ENCODE data around the gene SULF2. TPM values are rescaled to one million over a fixed set of nuclear protein-coding genes. Genes with fewer than 3 reads are reported as not detected.

The SULF2 gene
- total and polyA plus RNA-seq, 4 donors, result 8.1 to 25.4 (median 12.0) TPM

GRCh38 chr20:47704746-47705496 lies 80.4 kb downstream of the SULF2 start:
- no peak overlapping the region for H3K27ac ChIP-seq (ENCODE audit: low read depth in 1 of 2, low read length in 2 of 2)

GRCh38 chr20:47703748-47704147 lies 81.5 kb downstream of the SULF2 start:
- no peak for DNase-seq (ENCODE audit: low spot score)
- no peaks in the 10 kb centered on the region for H3K4me1 ChIP-seq (ENCODE audit: control insufficient read depth in 4 of 4, insufficient read depth in 4 of 4, low read length in 3 of 4)
- no peak overlapping the region for H3K27ac ChIP-seq (ENCODE audit: low read depth in 1 of 2, low read length in 2 of 2)
- H3K27me3 ChIP-seq (ENCODE audit: control insufficient read depth in 4 of 4, insufficient read depth in 4 of 4, low read length in 3 of 4), result no peaks in the 10 kb centered on the region
- H3K9ac ChIP-seq (ENCODE audit: low read depth in 1 of 2, low read length in 2 of 2), result no peak overlapping the region
- no peaks in the 10 kb centered on the region for H3K9me3 ChIP-seq (ENCODE audit: control insufficient read depth in 4 of 4, low read length in 3 of 4)
- H3K4me3 ChIP-seq (ENCODE audit: low read depth in 1 of 3, low read length in 3 of 3), result no peak overlapping the region
- TF ChIP-seq CTCF (IDR thresholded peaks at IDR 0.05; ENCODE audit: low read depth, low read length, missing input control) (no peak), SP1 (IDR thresholded peaks at IDR 0.05) (no peak), FOXA1 (IDR thresholded peaks at IDR 0.05) (no peak), HNF4G (IDR thresholded peaks at IDR 0.05) (no peak), FOXA2 (IDR thresholded peaks at IDR 0.05) (no peak), RAD21 (IDR thresholded peaks at IDR 0.05) (no peak), NR2F2 (IDR thresholded peaks at IDR 0.05) (no peak), YY1 (IDR thresholded peaks at IDR 0.05) (no peak), ATF3 (IDR thresholded peaks at IDR 0.05) (no peak), TAF1 (conservative IDR thresholded peaks at IDR 0.05) (no peak)
- TF ChIP-seq, protein P1, sequence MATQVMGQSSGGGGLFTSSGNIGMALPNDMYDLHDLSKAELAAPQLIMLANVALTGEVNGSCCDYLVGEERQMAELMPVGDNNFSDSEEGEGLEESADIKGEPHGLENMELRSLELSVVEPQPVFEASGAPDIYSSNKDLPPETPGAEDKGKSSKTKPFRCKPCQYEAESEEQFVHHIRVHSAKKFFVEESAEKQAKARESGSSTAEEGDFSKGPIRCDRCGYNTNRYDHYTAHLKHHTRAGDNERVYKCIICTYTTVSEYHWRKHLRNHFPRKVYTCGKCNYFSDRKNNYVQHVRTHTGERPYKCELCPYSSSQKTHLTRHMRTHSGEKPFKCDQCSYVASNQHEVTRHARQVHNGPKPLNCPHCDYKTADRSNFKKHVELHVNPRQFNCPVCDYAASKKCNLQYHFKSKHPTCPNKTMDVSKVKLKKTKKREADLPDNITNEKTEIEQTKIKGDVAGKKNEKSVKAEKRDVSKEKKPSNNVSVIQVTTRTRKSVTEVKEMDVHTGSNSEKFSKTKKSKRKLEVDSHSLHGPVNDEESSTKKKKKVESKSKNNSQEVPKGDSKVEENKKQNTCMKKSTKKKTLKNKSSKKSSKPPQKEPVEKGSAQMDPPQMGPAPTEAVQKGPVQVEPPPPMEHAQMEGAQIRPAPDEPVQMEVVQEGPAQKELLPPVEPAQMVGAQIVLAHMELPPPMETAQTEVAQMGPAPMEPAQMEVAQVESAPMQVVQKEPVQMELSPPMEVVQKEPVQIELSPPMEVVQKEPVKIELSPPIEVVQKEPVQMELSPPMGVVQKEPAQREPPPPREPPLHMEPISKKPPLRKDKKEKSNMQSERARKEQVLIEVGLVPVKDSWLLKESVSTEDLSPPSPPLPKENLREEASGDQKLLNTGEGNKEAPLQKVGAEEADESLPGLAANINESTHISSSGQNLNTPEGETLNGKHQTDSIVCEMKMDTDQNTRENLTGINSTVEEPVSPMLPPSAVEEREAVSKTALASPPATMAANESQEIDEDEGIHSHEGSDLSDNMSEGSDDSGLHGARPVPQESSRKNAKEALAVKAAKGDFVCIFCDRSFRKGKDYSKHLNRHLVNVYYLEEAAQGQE (IDR thresholded peaks at IDR 0.05), result no peak
- no peaks in the 10 kb centered on the region for H3K36me3 ChIP-seq (ENCODE audit: control insufficient read depth in 4 of 4, insufficient read depth in 3 of 4, low read depth in 1 of 4, low read length in 3 of 4)
- 84% methylated on average over 5 of the region's 5 CpGs for WGBS

More at GRCh38 chr20:47704746-47705496, 80.4 kb downstream of the SULF2 start:
- H3K9ac ChIP-seq (ENCODE audit: low read depth in 1 of 2, low read length in 2 of 2), result no peak overlapping the region
- H3K4me3 ChIP-seq (ENCODE audit: low read depth in 1 of 3, low read length in 3 of 3), result no peak overlapping the region
- no peaks in the 10 kb centered on the region for H3K36me3 ChIP-seq (ENCODE audit: control insufficient read depth in 4 of 4, insufficient read depth in 3 of 4, low read depth in 1 of 4, low read length in 3 of 4)
- H3K4me1 ChIP-seq (ENCODE audit: control insufficient read depth in 4 of 4, insufficient read depth in 4 of 4, low read length in 3 of 4), result peaks cover 0 to 3% (median 0%) of the 10 kb centered on the region in 4 donors
- no peaks in the 10 kb centered on the region for H3K27me3 ChIP-seq (ENCODE audit: control insufficient read depth in 4 of 4, insufficient read depth in 4 of 4, low read length in 3 of 4)
- no peak for DNase-seq (ENCODE audit: low spot score)
- TF ChIP-seq, protein P2, sequence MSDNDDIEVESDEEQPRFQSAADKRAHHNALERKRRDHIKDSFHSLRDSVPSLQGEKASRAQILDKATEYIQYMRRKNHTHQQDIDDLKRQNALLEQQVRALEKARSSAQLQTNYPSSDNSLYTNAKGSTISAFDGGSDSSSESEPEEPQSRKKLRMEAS (IDR thresholded peaks at IDR 0.05), result no peak
- TF ChIP-seq RAD21 (IDR thresholded peaks at IDR 0.05), result no peak
- no peak for TF ChIP-seq FOXA2 (IDR thresholded peaks at IDR 0.05)
- no peak for TF ChIP-seq HNF4G (IDR thresholded peaks at IDR 0.05)
- TF ChIP-seq, protein P1 (IDR thresholded peaks at IDR 0.05), result no peak
- TF ChIP-seq GABPA (IDR thresholded peaks at IDR 0.05 in 1 of 2, conservative IDR thresholded peaks at IDR 0.05 in 1 of 2), result no peak
- TF ChIP-seq TAF1 (conservative IDR thresholded peaks at IDR 0.05), result no peak
- no peak for TF ChIP-seq FOXA1 (IDR thresholded peaks at IDR 0.05)
- TF ChIP-seq JUND (IDR thresholded peaks at IDR 0.05), result no peak
- TF ChIP-seq, protein P3, sequence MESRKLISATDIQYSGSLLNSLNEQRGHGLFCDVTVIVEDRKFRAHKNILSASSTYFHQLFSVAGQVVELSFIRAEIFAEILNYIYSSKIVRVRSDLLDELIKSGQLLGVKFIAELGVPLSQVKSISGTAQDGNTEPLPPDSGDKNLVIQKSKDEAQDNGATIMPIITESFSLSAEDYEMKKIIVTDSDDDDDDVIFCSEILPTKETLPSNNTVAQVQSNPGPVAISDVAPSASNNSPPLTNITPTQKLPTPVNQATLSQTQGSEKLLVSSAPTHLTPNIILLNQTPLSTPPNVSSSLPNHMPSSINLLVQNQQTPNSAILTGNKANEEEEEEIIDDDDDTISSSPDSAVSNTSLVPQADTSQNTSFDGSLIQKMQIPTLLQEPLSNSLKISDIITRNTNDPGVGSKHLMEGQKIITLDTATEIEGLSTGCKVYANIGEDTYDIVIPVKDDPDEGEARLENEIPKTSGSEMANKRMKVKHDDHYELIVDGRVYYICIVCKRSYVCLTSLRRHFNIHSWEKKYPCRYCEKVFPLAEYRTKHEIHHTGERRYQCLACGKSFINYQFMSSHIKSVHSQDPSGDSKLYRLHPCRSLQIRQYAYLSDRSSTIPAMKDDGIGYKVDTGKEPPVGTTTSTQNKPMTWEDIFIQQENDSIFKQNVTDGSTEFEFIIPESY (IDR thresholded peaks at IDR 0.05), result no peak
- TF ChIP-seq ATF3 (IDR thresholded peaks at IDR 0.05), result no peak
- no peaks in the 10 kb centered on the region for H3K9me3 ChIP-seq (ENCODE audit: control insufficient read depth in 4 of 4, low read length in 3 of 4)
- 80% methylated on average over 15 of the region's 15 CpGs for WGBS
